ENCODE results near the gene COL6A5.
"Not testable (repeated sequence)": the region's sequence is repeated elsewhere in the genome, so short reads cannot be mapped to it uniquely, and the experiment has no call there.

COL6A5 gene

GRCh38 chr3:130389743-130390478 lies 44.4 kb downstream of the COL6A5 start:
- DNase-seq: no peak

- DNase-seq: no peak
Measured at GRCh38 chr3:130392266-130392665, 46.8 kb downstream of the COL6A5 start.

- DNase-seq: no peak
Measured at GRCh38 chr3:130393594-130393993, 48.1 kb downstream of the COL6A5 start.

- DNase-seq: no peak
Measured at GRCh38 chr3:130395331-130395730, 49.9 kb downstream of the COL6A5 start.

- no peak for DNase-seq
Measured at GRCh38 chr3:130395916-130396315, 50.4 kb downstream of the COL6A5 start.

GRCh38 chr3:130404401-130404800 lies 58.9 kb downstream of the COL6A5 start:
- no peak for DNase-seq

GRCh38 chr3:130405956-130406355 lies 60.5 kb downstream of the COL6A5 start:
- no peak for DNase-seq

- DNase-seq: not testable (repeated sequence)
Measured at GRCh38 chr3:130408253-130408652, 62.8 kb downstream of the COL6A5 start.

- DNase-seq: no peak
Measured at GRCh38 chr3:130411320-130411719, 65.8 kb downstream of the COL6A5 start.

- no peak for DNase-seq
Measured at GRCh38 chr3:130412991-130413560, 67.6 kb downstream of the COL6A5 start.

GRCh38 chr3:130414457-130414856 lies 69.0 kb downstream of the COL6A5 start:
- no peak for DNase-seq

GRCh38 chr3:130420466-130420865 lies 75.0 kb downstream of the COL6A5 start:
- DNase-seq: no peak

- no peak for DNase-seq
Measured at GRCh38 chr3:130423064-130423463, 77.6 kb downstream of the COL6A5 start.

- no peak for DNase-seq
Measured at GRCh38 chr3:130424837-130425236, 79.4 kb downstream of the COL6A5 start.

- DNase-seq: no peak
Measured at GRCh38 chr3:130425484-130425883, 80.0 kb downstream of the COL6A5 start.

GRCh38 chr3:130426206-130426605 lies 80.7 kb downstream of the COL6A5 start:
- DNase-seq: no peak

- no peak for DNase-seq
Measured at GRCh38 chr3:130428871-130429712, 83.6 kb downstream of the COL6A5 start.

GRCh38 chr3:130429713-130430023 lies 84.2 kb downstream of the COL6A5 start:
- DNase-seq: no peak

- DNase-seq: no peak
Measured at GRCh38 chr3:130430266-130430665, 84.8 kb downstream of the COL6A5 start.

- DNase-seq: not testable (repeated sequence)
Measured at GRCh38 chr3:130432086-130432485, 86.6 kb downstream of the COL6A5 start.

GRCh38 chr3:130433306-130433705 lies 87.8 kb downstream of the COL6A5 start:
- no peak for DNase-seq

GRCh38 chr3:130442284-130442683 lies 96.8 kb downstream of the COL6A5 start:
- no peak for DNase-seq

- not testable (repeated sequence) for DNase-seq
Measured at GRCh38 chr3:130446840-130447239, 101.4 kb downstream of the COL6A5 start.

- not testable (repeated sequence) for DNase-seq
Measured at GRCh38 chr3:130448155-130448554, 102.7 kb downstream of the COL6A5 start.
